ENCODE results near the gene SMCO1. TPM values are rescaled to one million over a fixed set of nuclear protein-coding genes. Genes with fewer than 3 reads are reported as not detected.
A peak's percentile ranks its signal among the peaks of the same experiment; 100 is the strongest.
"Not testable (repeated sequence)": the region's sequence is repeated elsewhere in the genome, so short reads cannot be mapped to it uniquely, and the experiment has no call there.

SMCO1 gene
- total RNA-seq, 1 donor from 2014 or later, result not detected

- DNase-seq (ENCODE audit: low spot score) (no peak), ATAC-seq (no peak)
- intact Hi-C loops (cut with DNase I), result no loop called here
Measured at GRCh38 chr3:196525141-196525540, 10.0 kb upstream of the SMCO1 start.

- DNase-seq (ENCODE audit: low spot score), result no peak
- intact Hi-C loops (cut with DNase I), result no loop called here
- no peak for ATAC-seq
Measured at GRCh38 chr3:196524527-196524926, 9.4 kb upstream of the SMCO1 start.

GRCh38 chr3:196523841-196524240 is 8.7 kb upstream of the SMCO1 start:
- ATAC-seq, result no peak
- intact Hi-C loops (cut with DNase I), result no loop called here

GRCh38 chr3:196521291-196521690 is 6.1 kb upstream of the SMCO1 start:
- intact Hi-C loops (cut with DNase I), result not testable (repeated sequence)

More at GRCh38 chr3:196523841-196524240, 8.7 kb upstream of the SMCO1 start:
- no peak for DNase-seq (ENCODE audit: low spot score)

GRCh38 chr3:196519718-196520082 is 4.6 kb upstream of the SMCO1 start:
- no peak for ATAC-seq
- DNase-seq (ENCODE audit: low spot score), result no peak
- intact Hi-C loops (cut with DNase I), result loop anchor here (5.0 kb wide), 1 partner anchor 1433 kb away; the partner anchor contains the start of gene RPL35A

More at GRCh38 chr3:196521291-196521690, 6.1 kb upstream of the SMCO1 start:
- not testable (repeated sequence) for ATAC-seq; DNase-seq (ENCODE audit: low spot score)

- peak; percentile 62 for ATAC-seq
Measured at GRCh38 chr3:196518966-196519717, 4.0 kb upstream of the SMCO1 start.

GRCh38 chr3:196517919-196518318 is 2.8 kb upstream of the SMCO1 start:
- intact Hi-C loops (cut with DNase I), result loop anchor here (5.0 kb wide), 1 partner anchor 1434 kb away; the partner anchor contains the start of gene RPL35A
- ATAC-seq, result no peak
- DNase-seq (ENCODE audit: low spot score), result no peak

More at GRCh38 chr3:196518966-196519717, 4.0 kb upstream of the SMCO1 start:
- peak; percentile 72 for DNase-seq (ENCODE audit: low spot score)
- intact Hi-C loops (cut with DNase I), result loop anchor here (5.0 kb wide), 1 partner anchor 1433 kb away; the partner anchor contains the start of gene RPL35A

GRCh38 chr3:196517162-196517800 is 2.1 kb upstream of the SMCO1 start:
- no peak for ATAC-seq
- DNase-seq (ENCODE audit: low spot score), result no peak
- intact Hi-C loops (cut with DNase I), result loop anchor here (5.0 kb wide), 1 partner anchor 1435 kb away; the partner anchor contains the start of gene RPL35A

- intact Hi-C loops (cut with DNase I), result no loop called here
Measured at GRCh38 chr3:196514350-196514716, 813 bp downstream of the SMCO1 start.

GRCh38 chr3:196513697-196514349 is 1.3 kb downstream of the SMCO1 start:
- ATAC-seq (no peak), DNase-seq (ENCODE audit: low spot score) (no peak)
- intact Hi-C loops (cut with DNase I), result no loop called here

More at GRCh38 chr3:196514350-196514716, 813 bp downstream of the SMCO1 start:
- no peak for DNase-seq (ENCODE audit: low spot score)
- no peak for ATAC-seq

GRCh38 chr3:196511646-196512425 is 3.3 kb downstream of the SMCO1 start:
- ATAC-seq; DNase-seq (ENCODE audit: low spot score); intact Hi-C loops (cut with DNase I): not testable (repeated sequence)

- DNase-seq (ENCODE audit: low spot score); ATAC-seq; intact Hi-C loops (cut with DNase I): not testable (repeated sequence)
Measured at GRCh38 chr3:196511108-196511507, 4.0 kb downstream of the SMCO1 start.

- intact Hi-C loops (cut with DNase I), result no loop called here
- DNase-seq (ENCODE audit: low spot score), result no peak
- no peak for ATAC-seq
Measured at GRCh38 chr3:196506687-196507086, 8.5 kb downstream of the SMCO1 start.

GRCh38 chr3:196504556-196504955 is 10.6 kb downstream of the SMCO1 start:
- no peak for DNase-seq (ENCODE audit: low spot score)
- intact Hi-C loops (cut with DNase I), result no loop called here
- no peak for ATAC-seq

GRCh38 chr3:196504077-196504398 is 11.1 kb downstream of the SMCO1 start:
- DNase-seq (ENCODE audit: low spot score); intact Hi-C loops (cut with DNase I); ATAC-seq: not testable (repeated sequence)

GRCh38 chr3:196503196-196504076 is 11.7 kb downstream of the SMCO1 start, which contains the start of gene RNF168:
Gene RNF168, minus strand, starts transcription at chr3:196503768. Its CDS starts 595 bp downstream, at chr3:196503173.
- intact Hi-C loops (cut with DNase I), result no loop called here
- DNase-seq (ENCODE audit: low spot score), result peak; percentile 96
- peak; percentile 96 for ATAC-seq

GRCh38 chr3:196502775-196503195 is 12.4 kb downstream of the SMCO1 start:
- intact Hi-C loops (cut with DNase I), result no loop called here
- DNase-seq (ENCODE audit: low spot score), result peak; percentile 63
- ATAC-seq, result peak; percentile 57
